ENCODE results near the gene CEP20. TPM values are rescaled to one million over a fixed set of nuclear protein-coding genes. Genes with fewer than 3 reads are reported as not detected.

CEP20 gene
- total and polyA plus RNA-seq, 2 of the 8 experiments (the other 6 are each of a cell fraction or from before 2014, with no cell fraction given) = 16.2 to 49.0 TPM

DNA sequence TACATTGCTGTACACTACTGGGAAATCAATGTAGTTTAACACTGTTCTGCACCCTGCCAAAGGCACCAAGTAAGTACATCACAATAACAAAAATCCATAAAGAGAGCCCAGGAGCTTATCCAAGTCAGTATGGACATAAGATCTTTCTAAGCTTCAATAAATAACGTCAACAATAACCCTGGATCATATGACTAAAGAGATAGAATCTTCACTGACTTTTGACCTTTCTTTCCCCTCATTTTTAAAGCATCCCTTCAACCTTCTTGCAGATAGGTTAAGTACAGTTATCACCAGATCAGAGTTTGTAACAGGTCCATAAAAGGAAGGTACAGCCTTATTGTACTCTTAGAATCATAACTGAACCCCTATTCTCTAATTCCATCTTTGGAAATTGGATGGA is 2.3 kb downstream of the CEP20 start:
- CTCF ChIA-PET (ENCODE audit: partially characterized antibody) = interaction anchor here (0.5 to 3.9 kb wide), 2 partner anchors 12 to 242 kb away, joined by 4 to 22 read pairs; no protein-coding TSS in a partner anchor
- no peak overlapping the region for H2AFZ ChIP-seq (ENCODE audit: low read length)
- H3K56ac ChIP-seq (replicated peaks; ENCODE audit: insufficient read length, low read depth, low read length) = no peak overlapping the region
- H2AK5ac ChIP-seq (ENCODE audit: low read depth, low read length) = no peak overlapping the region
- no peak overlapping the region; a peak in 1 of 7 replicates for H3K9ac ChIP-seq (replicated peaks in 1 of 4; ENCODE audit: extremely low read depth in 1 of 4, low read depth in 3 of 4, low read length in 3 of 4)
- H2BK12ac ChIP-seq (ENCODE audit: low read depth, low read length) = no peak overlapping the region
- H3K36me3 ChIP-seq (ENCODE audit: control insufficient read depth in 2 of 4, insufficient read depth in 4 of 4, low read length in 3 of 4) = peaks cover 3 to 18% (median 6%) of the 10 kb centered on the region in 4 experiments; a peak in 6 of 8 replicates
- H3K23ac ChIP-seq (ENCODE audit: insufficient read length) = no peak overlapping the region
- H3K27ac ChIP-seq (ENCODE audit: low read depth, low read length) = no peak overlapping the region
- no peak overlapping the region for H3K4me3 ChIP-seq (ENCODE audit: extremely low read depth in 1 of 4, insufficient read depth in 2 of 4, low read depth in 3 of 4, low read length in 4 of 4)
- H3K79me1 ChIP-seq (ENCODE audit: low read depth, low read length) = peaks cover 12% of the 10 kb centered on the region; the same call in 1 of the 2 replicates
- H3K23me2 ChIP-seq (ENCODE audit: low read depth, low read length) = peaks cover 2% of the 10 kb centered on the region; the same call in 1 of the 2 replicates
- DNase-seq (ENCODE audit: low read depth in 1 of 2, low spot score in 2 of 2) = no peak
- WGBS, 2 experiments (ENCODE audit: extremely low coverage in 1 of 2, insufficient coverage in 1 of 2, insufficient read length in 1 of 2, insufficient replicate concordance in 2 of 2, low coverage in 1 of 2, low lambda C conversion rate in 2 of 2, missing lambda C conversion rate in 1 of 2) = 48% methylated on average over 1 of the region's 1 CpG; no CpG with 5 or more reads in 1 of the 2 experiments
- H2BK20ac ChIP-seq (ENCODE audit: low read length) = no peak overlapping the region
- FAIRE-seq = no peak
- H3K18ac ChIP-seq (ENCODE audit: extremely low read depth, low read length) = no peak overlapping the region
- H4K5ac ChIP-seq (ENCODE audit: insufficient read length, low read depth, low read length) = no peak overlapping the region
- POLR2A ChIA-PET (ENCODE audit: partially characterized antibody) = interaction anchor here (1.4 to 1.6 kb wide), 2 partner anchors 85 to 305 kb away, joined by 3 read pairs; no protein-coding TSS in a partner anchor
- H3K14ac ChIP-seq (ENCODE audit: insufficient read length) = no peak overlapping the region
- H3K4ac ChIP-seq (replicated peaks; ENCODE audit: insufficient read length, low read depth, low read length) = no peak overlapping the region
- H3K79me2 ChIP-seq (ENCODE audit: control insufficient read depth in 1 of 2, insufficient read depth in 2 of 2, low read length in 2 of 2) = peaks cover 11 to 50% of the 10 kb centered on the region in 2 experiments; a peak in 3 of 4 replicates
- H2BK120ac ChIP-seq (replicated peaks; ENCODE audit: low read depth, low read length) = no peak overlapping the region
- no peaks in the 10 kb centered on the region for H3K9me3 ChIP-seq (ENCODE audit: insufficient read depth in 2 of 2, low read depth in 1 of 2, low read length in 1 of 2)
- no peaks in the 10 kb centered on the region for H3K27me3 ChIP-seq (replicated peaks in 1 of 4; ENCODE audit: control insufficient read depth in 3 of 4, extremely low read depth in 1 of 4, insufficient read depth in 3 of 4, low read length in 3 of 4)
- H2BK15ac ChIP-seq (ENCODE audit: low read length) = no peak overlapping the region
- peaks cover 2 to 5% of the 10 kb centered on the region in 2 experiments for H4K20me1 ChIP-seq (replicated peaks in 1 of 2; ENCODE audit: control insufficient read depth in 1 of 2, insufficient read depth in 2 of 2, low read length in 2 of 2)
- H3K4me1 ChIP-seq (replicated peaks in 1 of 4; ENCODE audit: control insufficient read depth in 3 of 4, insufficient read depth in 4 of 4, low read length in 3 of 4) = peaks cover 3 to 6% (median 5%) of the 10 kb centered on the region in 4 experiments; a peak in 5 of 7 replicates
- H2BK5ac ChIP-seq (ENCODE audit: low read depth, low read length) = no peak overlapping the region
- H4K91ac ChIP-seq (replicated peaks; ENCODE audit: insufficient read length, low read length) = no peak overlapping the region
- no peak overlapping the region for H4K8ac ChIP-seq (ENCODE audit: extremely low read depth, insufficient read depth, low read length)
- no peak overlapping the region for H3K4me2 ChIP-seq (ENCODE audit: insufficient read depth in 1 of 2, low read depth in 2 of 2, low read length in 2 of 2)
- TF ChIP-seq USF2 (IDR thresholded peaks at IDR 0.05; ENCODE audit: low read length) (no peak), CHD1 (IDR thresholded peaks at IDR 0.05; ENCODE audit: low read depth, low read length) (no peak), SIX5 (IDR thresholded peaks at IDR 0.05; ENCODE audit: low read depth, low read length) (no peak), ATF2 (IDR thresholded peaks at IDR 0.05; ENCODE audit: low read length) (no peak), CREB1 (IDR thresholded peaks at IDR 0.05) (no peak), E2F6 (IDR thresholded peaks at IDR 0.05) (no peak), HDAC2 (IDR thresholded peaks at IDR 0.05; ENCODE audit: borderline replicate concordance in 1 of 2, low read depth in 2 of 2, low read length in 2 of 2) (no peak), BRCA1 (IDR thresholded peaks at IDR 0.05; ENCODE audit: low read depth, low read length) (no peak), NANOG (IDR thresholded peaks at IDR 0.05; ENCODE audit: insufficient read depth, low read depth, low read length, poor library complexity, severe bottlenecking) (no peak), NRF1 (IDR thresholded peaks at IDR 0.05; ENCODE audit: low read depth, low read length) (no peak)
